Inflammatory macrophage treated with lipopolysaccharide for 4 hours (primary cell): Measurements from ENCODE around the gene MAP2K7.
"Not testable (repeated sequence)": the region's sequence is repeated elsewhere in the genome, so short reads cannot be mapped to it uniquely, and the experiment has no call there.

ENCODE experiments used
- DNase-seq: peaks from one replicate; pipeline ENCODE4 v3.0.0-alpha.2; 2020

The MAP2K7 gene

GRCh38 chr19:7932276-7932929 is 28.7 kb downstream of the MAP2K7 start:
- DNase-seq, result no peak

GRCh38 chr19:7932930-7933300 is 29.2 kb downstream of the MAP2K7 start:
- DNase-seq, result no peak

- no peak for DNase-seq
Observed at GRCh38 chr19:7933411-7933810, 29.7 kb downstream of the MAP2K7 start.

- no peak for DNase-seq
Observed at GRCh38 chr19:7933828-7934725, 30.4 kb downstream of the MAP2K7 start.

- no peak for DNase-seq
Observed at GRCh38 chr19:7934766-7935165, 31.1 kb downstream of the MAP2K7 start.

- no peak for DNase-seq
Observed at GRCh38 chr19:7940841-7941240, 37.2 kb downstream of the MAP2K7 start.

GRCh38 chr19:7941895-7942596 is 38.4 kb downstream of the MAP2K7 start:
- no peak for DNase-seq

- no peak for DNase-seq
Observed at GRCh38 chr19:7942981-7943443, 39.3 kb downstream of the MAP2K7 start.

GRCh38 chr19:7943444-7944176 is 39.9 kb downstream of the MAP2K7 start, which contains the start of gene TIMM44:
TSS of gene TIMM44 (minus strand) at chr19:7943666. CDS start at chr19:7943651, 15 bp downstream.
- DNase-seq, result peak; percentile 100

GRCh38 chr19:7944177-7944761 is 40.6 kb downstream of the MAP2K7 start:
- DNase-seq, result peak; percentile 89

GRCh38 chr19:7947939-7948338 is 44.3 kb downstream of the MAP2K7 start:
- DNase-seq, result no peak

- DNase-seq, result no peak
Observed at GRCh38 chr19:7953060-7953459, 49.4 kb downstream of the MAP2K7 start.

GRCh38 chr19:7953576-7953975 is 49.9 kb downstream of the MAP2K7 start:
- DNase-seq, result no peak

- no peak for DNase-seq
Observed at GRCh38 chr19:7955696-7956095, 52.0 kb downstream of the MAP2K7 start.

- no peak for DNase-seq
Observed at GRCh38 chr19:7959211-7959610, 55.5 kb downstream of the MAP2K7 start.

GRCh38 chr19:7961082-7961481 is 57.4 kb downstream of the MAP2K7 start:
- not testable (repeated sequence) for DNase-seq

- no peak for DNase-seq
Observed at GRCh38 chr19:7961920-7962626, 58.4 kb downstream of the MAP2K7 start.

- DNase-seq, result no peak
Observed at GRCh38 chr19:7962644-7963268, 59.1 kb downstream of the MAP2K7 start.

- DNase-seq, result no peak
Observed at GRCh38 chr19:7963566-7963965, 59.9 kb downstream of the MAP2K7 start.
